GM18858 (cell line): ENCODE data around the gene ADAMTSL3.

Experiments
- ATAC-seq: cut with Tn5 transposase; IDR thresholded peaks from one replicate; pipeline ENCODE4 v1.9.1; 2021; ENCODE audit not compliant: unreplicated experiment

The ADAMTSL3 gene

DNA sequence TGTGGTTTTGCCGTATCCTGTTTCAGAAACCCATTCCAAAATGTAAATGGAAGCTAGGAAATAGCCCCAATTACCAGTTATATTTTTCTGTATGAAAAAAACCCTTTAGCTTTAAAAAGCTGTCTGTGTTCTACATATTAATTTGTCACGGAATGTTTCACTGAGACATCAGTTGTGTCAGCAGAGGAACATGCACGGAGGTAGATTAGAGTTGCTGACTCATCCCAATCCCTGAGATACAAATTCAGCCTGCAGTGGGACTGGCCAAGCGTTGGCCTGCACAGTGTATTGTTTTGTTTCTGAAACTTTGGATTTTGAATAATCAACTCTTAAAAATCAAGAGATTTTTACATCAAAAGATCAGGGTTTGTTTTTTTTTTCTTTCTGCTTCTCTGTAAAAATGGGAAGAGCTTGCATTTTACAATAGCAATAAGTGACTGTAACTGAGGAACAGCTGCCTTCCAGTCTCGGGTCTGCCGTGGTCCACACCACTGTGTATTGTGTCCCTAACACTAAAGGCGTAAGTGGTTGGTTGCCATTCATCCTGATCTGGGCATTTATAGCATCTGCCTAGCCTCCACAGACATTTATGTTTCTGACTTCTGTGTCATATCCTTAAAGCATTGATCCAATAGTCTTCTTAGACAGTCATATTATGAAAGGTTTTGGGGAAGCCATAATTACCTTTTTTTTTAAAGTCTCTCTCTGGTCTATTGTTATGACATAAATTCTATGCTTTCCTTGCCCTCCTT lies 218.1 kb downstream of the ADAMTSL3 start:
- peak; percentile 82 for ATAC-seq

- no peak for ATAC-seq
Measured at GRCh38 chr15:83873966-83874365, 220.0 kb downstream of the ADAMTSL3 start.

- ATAC-seq, result no peak
Measured at GRCh38 chr15:83880529-83880928, 226.6 kb downstream of the ADAMTSL3 start.

DNA sequence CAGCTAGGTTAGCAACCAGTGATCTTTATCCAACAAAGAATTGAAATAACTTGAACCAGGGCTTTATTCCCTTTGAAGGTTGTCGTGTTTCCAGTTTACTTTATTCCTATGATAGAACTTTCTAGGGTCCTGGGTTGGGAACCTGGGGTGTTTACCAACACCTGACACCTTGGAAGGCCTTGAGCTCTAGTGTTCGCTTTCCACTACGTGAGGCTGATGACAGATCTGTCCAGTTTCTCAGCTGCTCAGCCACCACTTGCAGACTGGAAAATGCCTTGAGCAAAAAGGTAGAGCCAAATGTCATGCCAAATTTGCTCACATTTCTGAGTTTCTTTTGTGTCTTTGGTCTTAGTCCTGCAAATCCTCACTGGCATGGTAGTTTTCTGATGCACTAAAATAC lies 227.2 kb downstream of the ADAMTSL3 start:
- ATAC-seq, result no peak

DNA sequence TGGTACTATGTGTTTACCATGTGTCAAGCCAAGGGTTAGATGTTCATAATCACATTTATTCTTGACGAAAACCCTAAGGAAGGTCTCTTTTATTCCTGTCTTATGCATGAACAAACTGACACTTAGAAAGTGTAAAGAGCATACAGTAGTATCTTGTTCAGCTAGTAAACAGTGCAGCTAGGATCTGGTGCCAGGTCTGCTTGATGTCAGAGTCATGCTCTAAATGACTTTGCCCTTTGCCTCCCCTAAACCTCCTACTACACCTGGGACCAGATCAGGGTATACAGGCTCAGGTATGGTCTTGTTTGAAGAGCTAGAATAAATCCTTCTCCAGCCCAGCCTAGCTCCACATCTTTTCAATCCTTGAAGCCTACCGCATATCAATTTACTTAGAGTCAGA lies 232.4 kb downstream of the ADAMTSL3 start:
- no peak for ATAC-seq

DNA sequence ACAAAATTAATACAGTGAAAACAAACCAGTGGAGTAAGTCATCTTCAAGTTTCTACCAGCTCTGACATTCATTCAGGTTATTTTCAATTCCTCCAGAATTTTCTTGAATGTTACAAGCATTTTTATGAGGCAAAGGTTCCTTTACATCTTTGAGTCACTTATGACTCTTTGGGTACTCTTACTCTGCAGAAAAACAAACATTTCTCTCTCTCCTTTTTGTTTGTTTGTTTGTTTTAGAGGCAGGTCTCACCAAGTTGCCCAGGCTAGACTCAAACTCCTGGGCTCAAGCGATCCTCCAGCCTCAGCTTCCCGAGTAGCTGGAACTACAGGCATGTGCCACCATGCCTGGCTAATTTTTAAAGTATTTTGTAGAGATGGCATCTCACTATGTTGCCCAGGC lies 233.5 kb downstream of the ADAMTSL3 start:
- ATAC-seq, result no peak

DNA sequence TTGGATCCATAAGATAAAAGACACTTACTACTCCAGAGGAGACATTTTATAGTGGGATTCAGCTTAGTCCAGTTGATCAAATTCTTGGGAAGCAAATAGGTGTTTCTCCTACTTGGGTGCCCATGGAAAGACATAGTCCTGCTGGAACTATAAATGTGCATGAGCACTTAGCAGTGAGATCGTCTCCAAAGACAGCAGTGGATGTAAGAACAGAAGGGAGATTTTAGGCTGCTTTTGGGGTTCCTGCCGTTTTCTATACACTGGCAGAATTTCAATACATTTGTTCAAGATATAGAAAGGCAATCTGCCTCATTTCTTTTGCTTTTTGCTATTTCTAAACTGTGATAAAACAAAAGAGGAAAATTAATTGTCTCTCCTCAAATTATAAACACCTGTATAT lies 234.0 kb downstream of the ADAMTSL3 start:
- ATAC-seq, result no peak

DNA sequence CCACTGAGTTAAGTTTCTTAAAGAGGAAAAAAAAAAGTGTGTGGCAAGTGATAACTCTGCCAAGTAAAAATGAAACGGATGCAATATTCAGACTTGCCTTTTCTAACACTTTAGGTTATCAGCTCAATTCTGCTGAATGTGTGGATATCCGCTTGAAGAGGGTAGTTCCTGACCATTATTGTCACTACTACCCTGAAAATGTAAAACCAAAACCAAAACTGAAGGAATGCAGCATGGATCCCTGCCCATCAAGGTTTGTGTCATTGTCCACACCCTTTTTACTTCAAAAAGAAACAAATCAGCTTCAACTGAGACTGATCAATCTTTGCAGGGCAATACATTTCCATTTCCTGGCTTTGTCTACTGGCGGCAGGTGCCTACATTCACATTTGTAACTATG lies 236.1 kb downstream of the ADAMTSL3 start:
- no peak for ATAC-seq

- no peak for ATAC-seq
Measured at GRCh38 chr15:83890587-83890986, 236.7 kb downstream of the ADAMTSL3 start.

DNA sequence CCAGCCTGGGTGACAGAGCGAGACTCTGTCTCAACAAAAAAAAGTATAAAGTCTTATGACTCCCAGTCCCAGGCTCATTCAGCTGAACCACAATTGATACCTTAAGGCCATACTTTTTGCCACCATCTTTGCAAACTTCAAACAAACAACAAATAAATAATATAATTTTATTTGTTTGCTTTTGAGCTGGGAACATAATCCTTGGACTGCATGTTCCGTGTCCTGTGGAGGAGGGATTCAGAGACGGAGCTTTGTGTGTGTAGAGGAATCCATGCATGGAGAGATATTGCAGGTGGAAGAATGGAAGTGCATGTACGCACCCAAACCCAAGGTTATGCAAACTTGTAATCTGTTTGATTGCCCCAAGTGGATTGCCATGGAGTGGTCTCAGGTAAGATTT lies 238.6 kb downstream of the ADAMTSL3 start:
- no peak for ATAC-seq

GRCh38 chr15:83893308-83893707 lies 239.4 kb downstream of the ADAMTSL3 start:
- no peak for ATAC-seq

DNA sequence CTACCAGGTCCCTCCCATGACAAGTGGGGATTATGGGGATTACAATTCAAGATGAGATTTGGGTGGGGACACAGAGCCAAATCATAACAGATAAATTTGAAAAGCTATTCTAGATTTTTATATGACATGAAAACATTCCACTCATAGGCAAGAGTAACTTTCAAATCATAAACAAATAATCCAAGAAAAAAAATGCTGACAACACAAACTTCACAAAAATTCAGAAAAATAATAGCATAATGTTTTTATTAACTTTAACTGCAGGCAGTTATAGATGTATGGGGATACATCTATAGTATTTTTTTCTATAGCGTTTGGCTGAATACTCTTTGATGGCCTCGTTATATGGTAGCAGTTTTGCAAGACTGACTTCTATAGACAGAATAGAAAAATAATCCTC lies 243.1 kb downstream of the ADAMTSL3 start:
- ATAC-seq, result no peak

DNA sequence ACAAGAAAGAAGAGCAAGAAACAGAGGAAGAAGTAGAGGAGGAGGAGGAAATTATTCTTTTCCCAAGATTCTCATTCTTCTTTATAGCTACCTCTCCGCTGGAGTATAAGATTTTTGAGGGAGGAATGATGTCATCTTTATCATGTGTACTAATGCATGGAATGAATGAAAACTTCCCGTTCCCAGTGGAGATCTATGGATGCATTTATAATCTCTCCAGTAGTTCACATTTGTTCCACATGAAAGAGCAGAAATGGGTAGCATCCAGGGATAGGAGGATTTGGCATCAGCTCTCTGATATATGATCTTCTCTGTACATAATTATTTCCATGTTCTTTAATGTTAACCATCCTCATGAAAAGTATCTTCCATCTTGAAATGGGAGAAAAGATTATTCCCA lies 244.4 kb downstream of the ADAMTSL3 start:
- ATAC-seq, result no peak

DNA sequence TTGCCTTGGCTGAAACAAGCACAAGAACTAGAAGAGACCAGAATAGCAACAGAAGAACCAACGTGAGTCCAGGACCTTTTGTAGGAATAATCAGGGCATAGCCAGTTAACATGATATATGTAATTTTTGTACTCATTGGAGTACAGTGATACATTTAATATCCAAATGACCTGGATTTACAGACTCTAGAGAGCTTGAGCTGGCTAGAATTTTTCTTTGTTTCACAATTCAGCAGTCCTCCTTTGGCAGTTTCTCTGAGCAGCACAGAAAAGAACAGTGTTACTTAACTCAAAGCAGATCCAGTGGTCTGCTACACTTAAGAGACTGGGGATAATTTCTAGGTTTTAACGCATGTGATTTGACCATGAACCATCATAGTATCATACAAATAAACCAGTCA lies 245.7 kb downstream of the ADAMTSL3 start:
- ATAC-seq, result no peak

DNA sequence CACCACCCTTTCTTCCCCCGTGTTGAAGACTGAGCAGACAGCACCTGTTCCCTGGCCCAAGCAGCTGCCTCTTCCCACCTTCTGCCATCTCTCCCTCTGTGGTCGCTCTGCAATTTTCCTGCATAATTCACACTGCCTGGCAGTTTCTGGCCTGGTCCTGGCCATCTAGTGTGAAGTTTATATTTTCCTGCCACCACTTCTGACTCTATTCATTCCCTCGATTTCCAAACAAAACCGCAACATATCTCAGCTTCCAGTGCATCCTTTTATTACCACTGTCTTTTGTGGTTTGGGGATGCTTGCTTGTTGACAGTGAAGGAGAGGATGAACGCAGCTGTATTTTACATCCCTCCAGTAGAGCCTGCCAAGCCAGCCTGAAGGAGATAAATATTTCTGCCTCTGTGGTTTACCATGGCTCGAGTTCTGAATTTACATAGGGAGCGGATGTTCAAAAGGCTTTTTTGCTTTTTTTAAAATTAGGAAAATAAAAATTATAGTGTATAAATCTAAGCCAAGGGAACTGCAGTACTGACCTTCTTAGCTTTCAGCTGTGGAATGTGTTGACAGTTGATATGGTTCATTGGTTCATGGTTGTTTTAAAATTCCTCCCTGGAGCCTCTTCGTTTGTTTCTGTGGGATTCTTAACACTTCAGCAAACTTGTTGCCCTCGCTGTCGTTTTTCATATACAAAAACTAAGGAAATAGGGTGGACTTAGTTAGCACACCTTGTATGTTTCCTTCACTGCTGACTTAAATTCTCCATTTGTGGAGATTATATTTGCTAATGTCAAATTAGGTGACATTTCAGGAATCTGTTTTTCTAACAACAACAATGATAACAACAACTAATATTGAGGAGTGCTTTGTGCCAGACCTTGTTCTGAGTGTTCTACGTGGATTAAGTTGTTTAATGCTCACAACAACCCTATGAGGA lies 250.5 kb downstream of the ADAMTSL3 start:
- no peak for ATAC-seq

- ATAC-seq, result no peak
Measured at GRCh38 chr15:83905556-83906273, 251.8 kb downstream of the ADAMTSL3 start.

- no peak for ATAC-seq
Measured at GRCh38 chr15:83911345-83911744, 257.4 kb downstream of the ADAMTSL3 start.

GRCh38 chr15:83912343-83912742 lies 258.4 kb downstream of the ADAMTSL3 start:
- no peak for ATAC-seq

- no peak for ATAC-seq
Measured at GRCh38 chr15:83913034-83913632, 259.2 kb downstream of the ADAMTSL3 start.

DNA sequence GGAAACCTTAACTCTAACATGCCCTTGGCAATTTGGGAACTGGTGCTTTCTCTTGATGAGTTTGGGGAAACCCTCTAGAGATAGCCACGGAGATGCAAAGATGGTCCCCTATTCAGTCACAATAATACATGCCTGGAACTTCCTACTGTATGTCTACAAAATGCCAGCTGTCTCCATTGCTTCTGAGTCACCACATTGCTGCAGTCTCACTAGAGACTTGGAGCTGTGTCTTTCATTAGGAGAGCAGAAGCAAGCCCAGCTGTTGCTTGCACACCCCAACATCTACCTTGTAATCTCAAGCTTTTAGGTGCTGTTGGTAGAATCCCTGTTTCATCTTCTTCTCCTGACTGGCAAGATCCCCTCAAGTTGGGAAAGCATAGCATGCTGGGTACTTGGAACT lies 261.0 kb downstream of the ADAMTSL3 start:
- ATAC-seq, result no peak

- ATAC-seq, result no peak
Measured at GRCh38 chr15:83917432-83917831, 263.5 kb downstream of the ADAMTSL3 start.
